ENCODE data around the gene GOSR2. TPM values are rescaled to one million over a fixed set of nuclear protein-coding genes. Genes with fewer than 3 reads are reported as not detected.
A peak's percentile ranks its signal among the peaks of the same experiment; 100 is the strongest.

The GOSR2 gene
- total RNA-seq, 3 donors from 2014 or later, result 41.0 to 57.7 (median 50.9) TPM

GRCh38 chr17:46890638-46891037, 32.3 kb upstream of the GOSR2 start:
- Histone ChIP-seq H3K27ac (no peak overlapping the region), H3K4me1 (no peaks in the 10 kb centered on the region), H3K9me3 (no peaks in the 10 kb centered on the region), H3K27me3 (peaks cover 0 to 24% of the 10 kb centered on the region in 2 donors), H3K4me3 (no peak overlapping the region), H3K36me3 (no peaks in the 10 kb centered on the region)
- TF ChIP-seq CTCF (IDR thresholded peaks at IDR 0.05), result no peak
- TF ChIP-seq POLR2AphosphoS5 (IDR thresholded peaks at IDR 0.05), result no peak
- no peak for TF ChIP-seq POLR2A (IDR thresholded peaks at IDR 0.05)
- intact Hi-C loops (cut with DNase I; ENCODE audit: low total_unique reads), result no loop called here
- no peak for DNase-seq (ENCODE audit: low spot score in 2 of 2)

GRCh38 chr17:46892192-46892703, 30.7 kb upstream of the GOSR2 start:
- Histone ChIP-seq H3K4me3 (no peak overlapping the region), H3K36me3 (no peaks in the 10 kb centered on the region), H3K27me3 (peaks cover 0 to 19% of the 10 kb centered on the region in 2 donors), H3K4me1 (no peaks in the 10 kb centered on the region), H3K9me3 (no peaks in the 10 kb centered on the region), H3K27ac (no peak overlapping the region)
- TF ChIP-seq CTCF (IDR thresholded peaks at IDR 0.05), result no peak
- TF ChIP-seq POLR2AphosphoS5 (IDR thresholded peaks at IDR 0.05), result no peak
- TF ChIP-seq POLR2A (IDR thresholded peaks at IDR 0.05), result no peak
- DNase-seq (ENCODE audit: low spot score in 2 of 2), result no peak
- intact Hi-C loops (cut with DNase I; ENCODE audit: low total_unique reads), result no loop called here

GRCh38 chr17:46894024-46894423, 28.9 kb upstream of the GOSR2 start:
- Histone ChIP-seq H3K36me3 (no peaks in the 10 kb centered on the region), H3K27ac (no peak overlapping the region), H3K4me1 (no peaks in the 10 kb centered on the region), H3K27me3 (peaks cover 0 to 19% of the 10 kb centered on the region in 2 donors), H3K9me3 (peaks cover 5 to 6% of the 10 kb centered on the region in 2 donors), H3K4me3 (no peak overlapping the region)
- intact Hi-C loops (cut with DNase I; ENCODE audit: low total_unique reads), result no loop called here
- TF ChIP-seq POLR2A (IDR thresholded peaks at IDR 0.05) (no peak), POLR2AphosphoS5 (IDR thresholded peaks at IDR 0.05) (no peak), CTCF (IDR thresholded peaks at IDR 0.05) (no peak)
- DNase-seq (ENCODE audit: low spot score in 2 of 2), result no peak

GRCh38 chr17:46894476-46895151, 28.3 kb upstream of the GOSR2 start:
- no peak for TF ChIP-seq POLR2A (IDR thresholded peaks at IDR 0.05)
- Histone ChIP-seq H3K27ac (no peak overlapping the region), H3K9me3 (peaks cover 6 to 8% of the 10 kb centered on the region in 2 donors), H3K36me3 (no peaks in the 10 kb centered on the region), H3K4me1 (no peaks in the 10 kb centered on the region), H3K4me3 (peak overlapping the region in 1 of 3 donors; percentile 7), H3K27me3 (peaks cover 0 to 19% of the 10 kb centered on the region in 2 donors)
- peak in 1 of 2 donors; percentile 25 for DNase-seq (ENCODE audit: low spot score in 2 of 2)
- intact Hi-C loops (cut with DNase I; ENCODE audit: low total_unique reads), result no loop called here

GRCh38 chr17:46895171-46895570, 27.8 kb upstream of the GOSR2 start:
- H3K36me3 ChIP-seq, result no peaks in the 10 kb centered on the region
- peaks cover 0 to 19% of the 10 kb centered on the region in 2 donors for H3K27me3 ChIP-seq
- DNase-seq (ENCODE audit: low spot score in 2 of 2), result no peak
- intact Hi-C loops (cut with DNase I; ENCODE audit: low total_unique reads), result no loop called here
- peaks cover 6 to 8% of the 10 kb centered on the region in 2 donors for H3K9me3 ChIP-seq
- TF ChIP-seq POLR2A (IDR thresholded peaks at IDR 0.05) (no peak), CTCF (IDR thresholded peaks at IDR 0.05) (no peak), POLR2AphosphoS5 (IDR thresholded peaks at IDR 0.05) (no peak)
- no peaks in the 10 kb centered on the region for H3K4me1 ChIP-seq
- H3K27ac ChIP-seq, result no peak overlapping the region
- peak overlapping the region in 1 of 3 donors; percentile 7 for H3K4me3 ChIP-seq

All from breast epithelium (tissue), 4 donors.